Measurements from ENCODE around the gene WRAP73. TPM values are rescaled to one million over a fixed set of nuclear protein-coding genes. Genes with fewer than 3 reads are reported as not detected.
"Not testable (repeated sequence)": the region's sequence is repeated elsewhere in the genome, so short reads cannot be mapped to it uniquely, and the experiment has no call there.

WRAP73 gene
- total RNA-seq, 1 experiment from 2014 or later: 37.2 TPM

DNA sequence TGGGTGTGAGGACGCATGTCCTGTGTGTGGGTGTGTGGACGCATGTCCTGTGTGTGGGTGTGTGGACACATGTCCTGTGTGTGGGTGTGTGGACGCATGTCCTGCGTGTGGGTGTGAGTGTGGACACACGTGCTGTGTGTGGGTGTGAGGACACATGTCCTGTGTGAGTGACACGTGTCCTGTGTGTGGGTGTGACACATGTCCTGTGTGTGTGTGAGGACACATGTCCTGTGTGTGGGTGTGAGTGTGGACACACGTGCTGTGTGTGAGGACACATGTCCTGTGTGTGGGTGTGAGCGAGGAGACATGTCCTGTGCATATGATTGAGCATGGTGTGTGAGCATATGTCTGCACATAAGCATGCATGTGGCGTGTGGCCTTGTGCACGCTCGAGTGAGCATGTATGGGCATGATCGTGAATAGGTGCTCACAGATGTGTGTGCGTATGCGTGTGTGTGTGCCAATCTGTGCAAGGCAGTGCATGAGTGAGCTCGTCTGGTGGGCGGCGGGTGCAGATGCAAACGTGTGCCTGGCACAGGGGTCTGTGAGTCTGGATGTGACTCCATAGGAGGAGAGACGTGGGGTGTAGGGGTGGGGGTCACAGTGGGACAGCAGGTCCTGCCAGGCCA is 63.8 kb downstream of the WRAP73 start:
- H3K4me3 ChIP-seq (ENCODE audit: low read length): no peak overlapping the region
- no peaks in the 10 kb centered on the region for H3K9me2 ChIP-seq (replicated peaks; ENCODE audit: insufficient read depth, low read length)
- no peak for DNase-seq
- no peaks in the 10 kb centered on the region for H3K36me3 ChIP-seq (ENCODE audit: insufficient read depth, low read length)
- no peak overlapping the region for H3K4me2 ChIP-seq (ENCODE audit: low read depth, low read length, poor library complexity, severe bottlenecking)
- no peak overlapping the region for H2AFZ ChIP-seq (ENCODE audit: low read length)
- no peaks in the 10 kb centered on the region for H3K79me2 ChIP-seq (ENCODE audit: low read length)
- H3K9me3 ChIP-seq (ENCODE audit: low read length): peaks cover 4% of the 10 kb centered on the region; the same call in 1 of the 2 replicates
- H4K20me1 ChIP-seq (ENCODE audit: insufficient read depth, low read depth, low read length): no peaks in the 10 kb centered on the region
- H3K27me3 ChIP-seq (ENCODE audit: low read length): no peaks in the 10 kb centered on the region
- no peak overlapping the region for H3K9ac ChIP-seq (ENCODE audit: low read length)
- no peaks in the 10 kb centered on the region for H3K4me1 ChIP-seq (ENCODE audit: low read length)
- no peak overlapping the region for H3K27ac ChIP-seq (ENCODE audit: low read length)

- not testable (repeated sequence) for DNase-seq; H3K9me2 ChIP-seq (replicated peaks; ENCODE audit: insufficient read depth, low read length); H3K4me3 ChIP-seq (ENCODE audit: low read length); H3K36me3 ChIP-seq (ENCODE audit: insufficient read depth, low read length); H3K27ac ChIP-seq (ENCODE audit: low read length); H2AFZ ChIP-seq (ENCODE audit: low read length); H3K27me3 ChIP-seq (ENCODE audit: low read length); H3K4me2 ChIP-seq (ENCODE audit: low read depth, low read length, poor library complexity, severe bottlenecking); H3K9me3 ChIP-seq (ENCODE audit: low read length); H4K20me1 ChIP-seq (ENCODE audit: insufficient read depth, low read depth, low read length); H3K79me2 ChIP-seq (ENCODE audit: low read length); H3K4me1 ChIP-seq (ENCODE audit: low read length); H3K9ac ChIP-seq (ENCODE audit: low read length)
Observed at GRCh38 chr1:3585353-3585868, 64.5 kb downstream of the WRAP73 start.

DNA sequence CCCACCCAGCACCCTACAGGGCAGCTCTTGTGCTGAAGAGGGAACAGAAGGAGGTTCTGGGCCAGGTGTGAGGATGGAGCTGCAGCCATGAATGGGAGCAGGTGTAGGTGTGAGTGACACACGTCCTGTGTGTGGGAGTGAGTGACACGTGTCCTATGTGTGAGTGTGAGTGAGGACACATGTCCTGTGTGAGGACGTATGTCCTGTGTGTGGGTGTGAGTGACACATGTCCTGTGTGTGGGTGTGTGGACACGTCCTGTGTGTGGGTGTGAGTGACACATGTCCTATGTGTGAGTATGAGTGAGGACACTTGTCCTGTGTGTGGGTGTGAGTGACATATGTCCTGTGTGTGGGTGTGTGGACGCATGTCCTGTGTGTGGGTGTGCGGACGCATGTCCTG is 65.0 kb downstream of the WRAP73 start:
- Histone ChIP-seq H3K4me2 (ENCODE audit: low read depth, low read length, poor library complexity, severe bottlenecking) (no peak overlapping the region), H3K27me3 (ENCODE audit: low read length) (no peaks in the 10 kb centered on the region), H3K4me1 (ENCODE audit: low read length) (no peaks in the 10 kb centered on the region), H3K36me3 (ENCODE audit: insufficient read depth, low read length) (no peaks in the 10 kb centered on the region), H3K79me2 (ENCODE audit: low read length) (no peaks in the 10 kb centered on the region), H3K9ac (ENCODE audit: low read length) (no peak overlapping the region), H3K9me2 (replicated peaks; ENCODE audit: insufficient read depth, low read length) (no peaks in the 10 kb centered on the region), H4K20me1 (ENCODE audit: insufficient read depth, low read depth, low read length) (no peaks in the 10 kb centered on the region), H2AFZ (ENCODE audit: low read length) (no peak overlapping the region), H3K27ac (ENCODE audit: low read length) (no peak overlapping the region), H3K4me3 (ENCODE audit: low read length) (no peak overlapping the region), H3K9me3 (ENCODE audit: low read length) (peaks cover 4% of the 10 kb centered on the region; the same call in 1 of the 2 replicates)
- no peak for DNase-seq

- H3K36me3 ChIP-seq (ENCODE audit: insufficient read depth, low read length); H3K27ac ChIP-seq (ENCODE audit: low read length); H3K4me1 ChIP-seq (ENCODE audit: low read length); H4K20me1 ChIP-seq (ENCODE audit: insufficient read depth, low read depth, low read length); H3K4me3 ChIP-seq (ENCODE audit: low read length); H3K9me2 ChIP-seq (replicated peaks; ENCODE audit: insufficient read depth, low read length); DNase-seq; H2AFZ ChIP-seq (ENCODE audit: low read length); H3K27me3 ChIP-seq (ENCODE audit: low read length); H3K9ac ChIP-seq (ENCODE audit: low read length); H3K4me2 ChIP-seq (ENCODE audit: low read depth, low read length, poor library complexity, severe bottlenecking); H3K79me2 ChIP-seq (ENCODE audit: low read length); H3K9me3 ChIP-seq (ENCODE audit: low read length): not testable (repeated sequence)
Observed at GRCh38 chr1:3583751-3584150, 66.2 kb downstream of the WRAP73 start.

DNA sequence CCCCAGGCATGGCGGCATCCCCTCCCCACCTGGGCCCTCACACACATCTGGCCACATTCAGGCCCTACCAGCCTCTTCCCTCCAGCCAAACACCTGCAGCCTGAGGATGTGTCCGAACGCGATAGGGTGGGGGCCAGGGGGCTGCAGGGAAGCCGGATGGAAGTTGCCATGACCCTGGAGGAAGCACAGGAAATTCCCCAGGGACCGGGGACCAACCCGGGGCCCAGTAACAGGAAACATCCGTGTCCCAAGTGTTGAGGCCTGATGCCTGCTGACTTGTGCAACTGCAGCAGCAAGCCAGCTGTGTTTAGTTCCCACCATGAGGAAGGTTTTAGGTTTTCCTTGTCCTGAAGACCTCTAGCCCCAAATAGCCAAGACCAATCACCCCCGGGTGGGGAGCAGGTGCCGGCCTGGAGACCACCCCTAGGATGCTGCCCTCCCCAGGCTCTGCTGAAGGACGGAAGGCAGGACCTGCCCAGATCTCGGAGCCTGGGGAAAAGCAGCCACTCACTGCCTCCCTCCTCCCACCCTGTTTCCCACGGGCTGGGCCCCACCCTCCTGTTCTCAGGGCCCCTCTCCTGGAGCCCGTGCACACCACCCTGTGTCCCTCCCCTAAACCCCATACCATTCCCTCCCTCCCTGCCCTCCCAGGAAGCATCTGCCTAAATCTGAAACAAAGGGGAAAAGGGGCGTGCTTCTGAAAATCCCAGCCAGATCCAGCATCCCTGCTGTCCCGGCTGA is 68.4 kb downstream of the WRAP73 start:
- H3K9ac ChIP-seq (ENCODE audit: low read length): no peak overlapping the region
- DNase-seq: no peak
- no peaks in the 10 kb centered on the region for H3K27me3 ChIP-seq (ENCODE audit: low read length)
- no peak overlapping the region for H3K4me2 ChIP-seq (ENCODE audit: low read depth, low read length, poor library complexity, severe bottlenecking)
- no peak overlapping the region for H2AFZ ChIP-seq (ENCODE audit: low read length)
- H3K4me1 ChIP-seq (ENCODE audit: low read length): peaks cover 17% of the 10 kb centered on the region
- H3K4me3 ChIP-seq (ENCODE audit: low read length): no peak overlapping the region
- no peaks in the 10 kb centered on the region for H4K20me1 ChIP-seq (ENCODE audit: insufficient read depth, low read depth, low read length)
- H3K9me3 ChIP-seq (ENCODE audit: low read length): peaks cover 4% of the 10 kb centered on the region; the same call in 1 of the 2 replicates
- no peaks in the 10 kb centered on the region for H3K36me3 ChIP-seq (ENCODE audit: insufficient read depth, low read length)
- H3K27ac ChIP-seq (ENCODE audit: low read length): no peak overlapping the region
- H3K79me2 ChIP-seq (ENCODE audit: low read length): no peaks in the 10 kb centered on the region
- H3K9me2 ChIP-seq (replicated peaks; ENCODE audit: insufficient read depth, low read length): no peaks in the 10 kb centered on the region

Other genes starting within 250 kb of the WRAP73 start
- not detected in 2 replicates for gene ARHGEF16, start 195.4 kb downstream of the WRAP73 start, total RNA-seq (2014; rRNA removed; shearing (Covaris generic); ENCODE audit: low replicate concordance)
- not detected in 2 replicates for gene MEGF6, start 38.6 kb downstream of the WRAP73 start, total RNA-seq (2014; rRNA removed; shearing (Covaris generic); ENCODE audit: low replicate concordance)
- 10.2 and 14.4 TPM in 2 replicates for gene TPRG1L, start 25.1 kb downstream of the WRAP73 start, total RNA-seq (2014; rRNA removed; shearing (Covaris generic); ENCODE audit: low replicate concordance)
- gene TP73, start 2.4 kb upstream of the WRAP73 start, total RNA-seq (2014; rRNA removed; shearing (Covaris generic); ENCODE audit: low replicate concordance): 0.52 and 0.94 TPM in 2 replicates
- not detected in 2 replicates for gene CCDC27, start 102.3 kb upstream of the WRAP73 start, total RNA-seq (2014; rRNA removed; shearing (Covaris generic); ENCODE audit: low replicate concordance)
- gene SMIM1, start 122.6 kb upstream of the WRAP73 start, total RNA-seq (2014; rRNA removed; shearing (Covaris generic); ENCODE audit: low replicate concordance): 0.87 TPM in 1 of 2 replicates, not detected in the other
- 10.2 and 29.1 TPM in 2 replicates for gene LRRC47, start 146.4 kb upstream of the WRAP73 start, total RNA-seq (2014; rRNA removed; shearing (Covaris generic); ENCODE audit: low replicate concordance)
- gene CEP104, start 207.1 kb upstream of the WRAP73 start, total RNA-seq (2014; rRNA removed; shearing (Covaris generic); ENCODE audit: low replicate concordance): 19.9 and 90.0 TPM in 2 replicates
- gene DFFB, start 207.4 kb upstream of the WRAP73 start, total RNA-seq (2014; rRNA removed; shearing (Covaris generic); ENCODE audit: low replicate concordance): 11.9 and 15.2 TPM in 2 replicates